PC-3 (cell line): ENCODE results near the gene ALS2CL.
A peak's percentile ranks its signal among the peaks of the same experiment; 100 is the strongest.

ENCODE experiments used
- CTCF ChIP-seq: fragments of 300-600 bp; sonication (generic); conservative IDR thresholded peaks from 2 replicates; pipeline ENCODE4 v1.5.1; 2017; ENCODE audit warnings: antibody characterized with exemption, low read depth, mild to moderate bottlenecking, low read length
- EZH2 ChIP-seq: fragments of 300-600 bp; sonication (generic); IDR thresholded peaks from one replicate; pipeline ENCODE4 v1.6.1; 2017; ENCODE audit warnings: antibody characterized with exemption, mild to moderate bottlenecking, low read length; ENCODE audit not compliant: unreplicated experiment
- EZH2phosphoT487 ChIP-seq: fragments of 300-600 bp; sonication (generic); IDR thresholded peaks from 2 replicates; pipeline ENCODE4 v1.6.1; 2018; ENCODE audit warnings: mild to moderate bottlenecking, antibody characterized with exemption, low read length, borderline replicate concordance

- TF ChIP-seq EZH2 (no peak), CTCF (peak; percentile 50), EZH2phosphoT487 (no peak)
These were observed 19.2 kb downstream of the ALS2CL start for GRCh38 chr3:46674031-46674845.
